ENCODE results near the gene BPTF. TPM values are rescaled to one million over a fixed set of nuclear protein-coding genes. Genes with fewer than 3 reads are reported as not detected.

BPTF gene
- total RNA-seq, 2 experiments from 2014 or later: 58.1 to 61.9 TPM

DNA sequence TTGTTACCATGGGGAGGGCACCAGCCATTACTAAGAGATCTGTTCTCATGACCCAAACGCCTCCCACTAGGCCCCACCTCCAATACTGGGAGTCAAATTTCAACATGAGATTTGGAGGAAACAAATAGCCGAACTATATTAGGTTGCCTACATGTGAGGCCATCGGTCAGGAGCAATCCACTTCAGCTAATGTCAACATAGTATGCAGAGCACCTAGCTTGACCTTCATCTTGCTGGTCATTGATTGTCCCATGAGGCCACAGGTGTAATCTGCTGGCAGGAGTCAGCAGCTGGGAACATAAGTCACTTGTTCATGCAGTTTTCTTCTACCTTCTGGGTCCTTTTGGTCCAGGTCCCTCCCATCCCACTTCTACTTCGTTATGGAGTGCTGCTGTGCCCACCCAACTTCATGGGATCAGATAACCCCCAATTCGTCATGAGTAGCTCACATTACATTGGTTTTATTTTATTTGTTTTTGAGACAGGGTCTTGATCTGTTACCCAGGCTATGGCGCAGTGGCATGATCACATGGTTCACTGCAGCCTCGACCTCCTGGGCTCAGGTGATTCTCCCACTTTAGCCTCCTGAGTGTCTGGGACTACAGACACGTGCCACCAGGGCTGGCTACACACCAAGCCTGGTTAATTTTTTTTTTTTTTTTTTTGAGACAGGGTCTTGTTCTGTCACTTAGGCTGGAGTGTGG is 204.4 kb downstream of the BPTF start:
- Mint-ChIP-seq H3K9me3 (no peaks in the 10 kb centered on the region), H3K4me3 (no peak overlapping the region), H3K27me3 (ENCODE audit: low read depth) (no peaks in the 10 kb centered on the region), H3K36me3 (ENCODE audit: low read depth) (no peaks in the 10 kb centered on the region), H3K4me1 (ENCODE audit: low read depth) (no peaks in the 10 kb centered on the region), H3K27ac (no peak overlapping the region)
- no peak for DNase-seq
- intact Hi-C loops (cut with micrococcal nuclease): no loop called here
- CTCF ChIA-PET: interaction anchor here (0.7 kb wide), 1 partner anchor 923 kb away, joined by 3 read pairs; no protein-coding TSS in a partner anchor

Other genes starting within 250 kb of the BPTF start
- 10 to 100 TPM; 49.7 to 54.1 TPM for gene NOL11, start 107.6 kb upstream of the BPTF start, total RNA-seq
- gene C17orf58, start 171.0 kb downstream of the BPTF start, total RNA-seq: 1 to 10 TPM; 9.4 to 9.7 TPM
- 100 to 1,000 TPM; 186 to 203 TPM for gene KPNA2, start 210.2 kb downstream of the BPTF start, total RNA-seq